Activated CD4-positive, alpha-beta T cell treated with anti-CD3 and anti-CD28 coated beads, Interleukin-10, Interleukin-2, amounts not matched to agents 100 ng/mL and 50 ng/mL, durations not matched to agents 16 hours and 8 hours (primary cell): ENCODE results near the gene SLC37A1.
A peak's percentile ranks its signal among the peaks of the same experiment; 100 is the strongest.

Experiments used
- DNase-seq: peaks from one replicate; pipeline ENCODE4 v3.0.0-alpha.2; 2020

Gene SLC37A1

GRCh38 chr21:42580076-42580792 lies 66.6 kb downstream of the SLC37A1 start:
- DNase-seq = no peak

GRCh38 chr21:42580793-42581321 lies 67.2 kb downstream of the SLC37A1 start:
- DNase-seq = no peak

GRCh38 chr21:42581336-42581992 lies 67.8 kb downstream of the SLC37A1 start:
- no peak for DNase-seq

- DNase-seq = no peak
Observed at GRCh38 chr21:42581993-42582786, 68.5 kb downstream of the SLC37A1 start.

GRCh38 chr21:42582787-42583476 lies 69.3 kb downstream of the SLC37A1 start:
- no peak for DNase-seq

GRCh38 chr21:42583477-42584295 lies 70.0 kb downstream of the SLC37A1 start:
- DNase-seq = no peak

- no peak for DNase-seq
Observed at GRCh38 chr21:42584296-42584641, 70.6 kb downstream of the SLC37A1 start.

GRCh38 chr21:42585881-42586280 lies 72.2 kb downstream of the SLC37A1 start:
- no peak for DNase-seq

- no peak for DNase-seq
Observed at GRCh38 chr21:42586406-42586805, 72.8 kb downstream of the SLC37A1 start.

GRCh38 chr21:42587036-42587435 lies 73.4 kb downstream of the SLC37A1 start:
- DNase-seq = no peak

- peak; percentile 8 for DNase-seq
Observed at GRCh38 chr21:42590431-42591131, 76.9 kb downstream of the SLC37A1 start.

- DNase-seq = no peak
Observed at GRCh38 chr21:42591170-42591869, 77.7 kb downstream of the SLC37A1 start.

- DNase-seq = no peak
Observed at GRCh38 chr21:42592156-42592820, 78.6 kb downstream of the SLC37A1 start.

- peak; percentile 73 for DNase-seq
Observed at GRCh38 chr21:42593007-42593814, 79.6 kb downstream of the SLC37A1 start.

GRCh38 chr21:42594616-42595282 lies 81.1 kb downstream of the SLC37A1 start:
- no peak for DNase-seq

- no peak for DNase-seq
Observed at GRCh38 chr21:42595283-42596187, 81.9 kb downstream of the SLC37A1 start.

- no peak for DNase-seq
Observed at GRCh38 chr21:42596657-42597056, 83.0 kb downstream of the SLC37A1 start.
